Measurements from ENCODE around the gene PHYHIPL.

PHYHIPL gene

DNA sequence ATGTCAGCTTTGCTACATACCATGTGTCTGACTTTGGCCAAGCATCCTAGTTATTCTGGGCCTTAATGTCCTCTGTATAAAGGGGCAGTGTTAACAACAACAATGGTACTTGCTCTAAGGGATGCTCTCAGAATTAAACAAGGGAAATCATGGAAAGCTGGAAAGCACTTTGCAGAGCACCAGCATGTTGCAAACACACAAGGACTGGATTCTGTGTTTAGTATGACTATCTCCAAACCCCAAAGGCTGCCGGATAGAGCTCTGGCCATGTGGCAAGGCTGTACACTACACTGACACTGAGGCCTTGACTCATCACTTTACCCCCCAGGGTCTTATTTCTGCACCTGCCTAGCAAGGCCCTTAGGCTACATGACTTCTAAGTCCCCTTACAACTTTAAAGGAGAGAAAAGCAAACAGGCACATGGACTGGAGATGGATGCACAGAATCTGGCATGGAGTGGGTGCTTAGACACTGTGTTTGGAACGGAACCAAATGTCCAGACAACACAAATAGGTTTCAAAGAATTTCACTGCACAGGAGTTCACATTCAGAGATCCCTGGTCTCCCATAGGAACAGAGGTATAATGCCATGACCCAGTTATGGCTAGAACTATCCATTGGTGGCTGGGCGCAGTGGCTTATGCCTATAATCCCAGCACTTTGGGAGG is 111.3 kb downstream of the PHYHIPL start:
- H3K27ac ChIP-seq, result no peak overlapping the region
- TF ChIP-seq CTCF (IDR thresholded peaks at IDR 0.05) (no peak), ZFX (IDR thresholded peaks at IDR 0.05; ENCODE audit: borderline replicate concordance) (no peak)

DNA sequence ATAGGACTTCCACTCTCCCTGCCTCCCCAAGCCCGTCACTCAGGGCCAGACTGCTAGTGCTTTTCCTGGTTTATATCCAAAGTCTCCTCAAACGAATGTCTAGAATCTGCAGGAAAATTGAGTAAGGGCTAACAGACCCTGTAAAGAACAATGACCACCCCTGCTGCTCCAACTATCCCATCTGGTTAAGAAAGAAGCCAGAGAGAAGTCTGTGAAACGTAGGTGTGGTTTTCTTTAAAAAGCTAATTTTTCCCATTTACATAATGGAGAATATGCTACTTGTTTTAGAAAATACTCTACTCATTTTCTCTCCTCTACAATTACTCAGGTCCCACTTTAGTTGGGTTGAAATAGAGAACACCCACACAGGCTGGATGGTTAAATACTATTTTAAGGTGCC is 113.4 kb downstream of the PHYHIPL start:
- TF ChIP-seq CTCF (IDR thresholded peaks at IDR 0.05) (no peak), ZFX (IDR thresholded peaks at IDR 0.05; ENCODE audit: borderline replicate concordance) (no peak)
- no peak overlapping the region for H3K27ac ChIP-seq

DNA sequence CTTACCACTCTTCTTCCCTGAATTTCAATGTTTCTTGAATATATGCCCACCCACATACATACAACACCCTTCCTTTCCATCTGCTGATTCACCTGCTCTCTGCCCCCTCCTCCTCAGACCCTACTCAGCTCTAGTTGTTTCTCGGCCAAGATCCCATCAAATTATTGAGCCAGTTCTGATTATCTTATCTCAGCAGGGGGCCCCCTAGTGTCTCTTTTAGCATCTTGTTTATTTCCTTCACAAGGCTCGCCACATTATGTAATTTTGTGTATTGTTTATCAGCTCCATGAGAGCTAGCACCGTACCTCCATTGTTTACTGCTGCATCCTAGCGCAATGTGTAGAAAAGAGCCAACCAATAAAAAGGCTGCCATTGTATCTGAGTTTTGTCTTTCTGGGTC is 114.0 kb downstream of the PHYHIPL start:
- no peak overlapping the region for H3K27ac ChIP-seq
- TF ChIP-seq ZFX (IDR thresholded peaks at IDR 0.05; ENCODE audit: borderline replicate concordance) (no peak), CTCF (IDR thresholded peaks at IDR 0.05) (peak; percentile 40; the same call in 1 of the 2 replicates)
